ENCODE data around the gene KLF15.

Gene KLF15

DNA sequence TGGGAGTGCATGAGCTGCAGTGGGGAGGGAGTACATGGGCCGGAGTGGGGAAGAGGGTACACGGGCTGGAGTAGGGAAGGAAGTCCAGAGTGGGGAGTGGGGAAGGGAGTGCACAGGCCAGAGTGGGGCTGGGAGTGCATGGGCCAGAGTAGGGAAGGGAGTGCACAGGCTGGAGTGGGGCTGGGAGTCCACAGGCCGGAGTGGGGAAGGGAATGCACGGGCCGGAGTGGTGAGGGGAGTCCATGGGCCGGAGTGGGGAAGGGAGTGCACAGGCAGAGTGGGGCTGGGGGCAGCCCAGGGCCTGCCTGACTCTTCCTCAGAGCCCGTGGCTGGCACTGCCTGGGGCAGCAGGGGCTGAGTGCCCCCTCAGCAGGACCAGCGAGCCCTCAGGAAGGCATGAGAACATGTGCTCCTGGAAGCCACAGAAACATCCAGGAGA is 40.7 kb downstream of the KLF15 start:
- Histone ChIP-seq H3K27ac (no peak overlapping the region), H3K9me3 (ENCODE audit: severe bottlenecking) (no peaks in the 10 kb centered on the region), H3K27me3 (ENCODE audit: insufficient read depth, low read depth, severe bottlenecking) (no peaks in the 10 kb centered on the region), H3K4me3 (ENCODE audit: low read depth, low read length) (no peak overlapping the region), H3K36me3 (no peaks in the 10 kb centered on the region)
- TF ChIP-seq, protein P1, sequence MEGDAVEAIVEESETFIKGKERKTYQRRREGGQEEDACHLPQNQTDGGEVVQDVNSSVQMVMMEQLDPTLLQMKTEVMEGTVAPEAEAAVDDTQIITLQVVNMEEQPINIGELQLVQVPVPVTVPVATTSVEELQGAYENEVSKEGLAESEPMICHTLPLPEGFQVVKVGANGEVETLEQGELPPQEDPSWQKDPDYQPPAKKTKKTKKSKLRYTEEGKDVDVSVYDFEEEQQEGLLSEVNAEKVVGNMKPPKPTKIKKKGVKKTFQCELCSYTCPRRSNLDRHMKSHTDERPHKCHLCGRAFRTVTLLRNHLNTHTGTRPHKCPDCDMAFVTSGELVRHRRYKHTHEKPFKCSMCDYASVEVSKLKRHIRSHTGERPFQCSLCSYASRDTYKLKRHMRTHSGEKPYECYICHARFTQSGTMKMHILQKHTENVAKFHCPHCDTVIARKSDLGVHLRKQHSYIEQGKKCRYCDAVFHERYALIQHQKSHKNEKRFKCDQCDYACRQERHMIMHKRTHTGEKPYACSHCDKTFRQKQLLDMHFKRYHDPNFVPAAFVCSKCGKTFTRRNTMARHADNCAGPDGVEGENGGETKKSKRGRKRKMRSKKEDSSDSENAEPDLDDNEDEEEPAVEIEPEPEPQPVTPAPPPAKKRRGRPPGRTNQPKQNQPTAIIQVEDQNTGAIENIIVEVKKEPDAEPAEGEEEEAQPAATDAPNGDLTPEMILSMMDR (IDR thresholded peaks at IDR 0.05; ENCODE audit: low read depth, low read length) = no peak
- no peak for DNase-seq

DNA sequence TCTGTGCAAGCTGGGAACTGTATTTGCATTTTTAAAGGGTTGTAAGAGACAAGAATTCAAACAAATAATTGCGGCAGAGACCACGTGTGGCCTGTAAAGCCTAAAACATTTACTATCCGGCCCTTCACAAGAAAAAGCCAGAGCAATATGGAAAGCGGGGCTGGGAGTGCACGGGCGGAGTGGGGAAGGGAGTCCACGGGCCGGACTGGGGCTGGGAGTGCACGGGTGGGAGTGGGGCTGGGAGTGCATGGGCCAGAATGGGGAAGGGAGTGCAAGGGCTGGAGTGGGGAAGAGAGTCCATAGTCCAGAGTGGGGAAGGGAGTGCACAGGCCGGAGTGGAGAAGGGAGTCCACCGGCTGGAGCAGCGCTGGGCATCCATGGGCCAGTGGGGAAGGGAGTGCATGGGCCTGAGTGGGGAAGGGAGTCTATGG is 41.2 kb downstream of the KLF15 start:
- Histone ChIP-seq H3K4me3 (ENCODE audit: low read depth, low read length) (no peak overlapping the region), H3K27me3 (ENCODE audit: insufficient read depth, low read depth, severe bottlenecking) (no peaks in the 10 kb centered on the region), H3K9me3 (ENCODE audit: severe bottlenecking) (no peaks in the 10 kb centered on the region), H3K27ac (no peak overlapping the region), H3K36me3 (no peaks in the 10 kb centered on the region)
- DNase-seq = no peak
- TF ChIP-seq, protein P1 (IDR thresholded peaks at IDR 0.05; ENCODE audit: low read depth, low read length) = no peak

DNA sequence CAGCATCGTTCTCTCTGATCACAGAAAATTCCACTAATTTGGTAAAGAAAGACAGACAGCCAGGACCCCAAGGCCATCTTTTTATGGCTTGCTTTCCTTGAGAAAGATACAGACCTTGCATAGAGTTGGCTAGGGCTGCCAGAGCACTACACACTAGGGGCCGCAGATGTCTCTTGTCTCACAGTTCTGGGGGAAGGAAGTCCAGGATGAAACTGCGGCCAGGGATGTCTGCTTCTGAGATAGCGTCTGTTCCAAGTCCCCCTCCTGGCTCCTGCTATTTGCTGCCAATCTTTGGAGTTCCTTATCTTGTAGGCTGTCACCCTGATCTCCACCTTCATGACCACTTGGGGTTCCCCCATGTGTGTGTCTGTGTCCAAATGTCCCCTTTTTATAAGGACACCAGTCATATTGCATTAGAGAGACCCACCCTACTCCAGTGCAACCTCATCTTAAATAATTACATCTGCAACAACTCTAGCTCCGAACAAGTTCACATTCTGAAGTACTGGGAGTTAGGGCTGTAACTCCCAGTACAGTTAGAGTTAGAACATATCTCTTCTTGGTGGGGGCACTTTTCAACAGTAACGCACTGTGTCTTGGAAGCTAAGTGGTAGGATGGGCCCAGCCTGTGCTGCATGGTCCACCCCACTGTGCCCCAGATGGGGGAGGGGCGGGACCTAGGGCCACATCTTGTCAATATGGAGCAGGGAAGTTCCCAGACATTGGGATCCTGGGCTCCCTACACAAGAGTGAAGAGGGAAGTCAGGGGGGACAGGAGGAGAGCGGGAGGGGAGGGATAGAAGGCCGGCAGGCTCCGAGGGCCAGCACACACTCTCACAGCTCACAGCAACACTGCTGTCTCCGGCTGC is 42.2 kb downstream of the KLF15 start:
- DNase-seq = no peak

DNA sequence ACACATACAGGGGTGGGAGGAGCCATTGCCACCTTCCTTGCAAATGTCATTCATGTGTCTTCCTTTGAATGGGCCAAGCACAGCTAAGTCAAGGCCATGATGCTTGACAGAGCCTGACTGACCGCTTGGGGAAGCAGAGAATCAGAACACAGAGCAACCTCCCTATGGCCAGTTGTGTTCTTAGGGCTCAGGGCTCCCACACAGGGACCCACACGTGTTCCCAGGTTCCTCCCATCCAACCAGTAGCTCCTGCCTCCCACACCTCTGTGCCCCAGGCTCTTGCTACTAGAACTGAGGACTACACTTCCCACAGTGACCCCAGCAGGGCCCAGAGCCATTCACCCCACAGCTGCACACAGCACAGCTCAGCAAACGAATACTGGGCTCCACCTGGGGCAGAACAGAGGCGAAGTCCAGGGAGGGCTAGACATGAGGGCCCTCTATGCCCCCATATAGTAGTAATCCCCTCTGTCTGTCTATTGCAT is 42.9 kb downstream of the KLF15 start:
- TF ChIP-seq, protein P1 (IDR thresholded peaks at IDR 0.05; ENCODE audit: low read depth, low read length) = no peak
- H3K9me3 ChIP-seq (ENCODE audit: severe bottlenecking) = peaks cover 15% of the 10 kb centered on the region
- H3K27ac ChIP-seq = no peak overlapping the region
- DNase-seq = no peak
- H3K4me3 ChIP-seq (ENCODE audit: low read depth, low read length) = no peak overlapping the region
- H3K27me3 ChIP-seq (ENCODE audit: insufficient read depth, low read depth, severe bottlenecking) = no peaks in the 10 kb centered on the region
- no peaks in the 10 kb centered on the region for H3K36me3 ChIP-seq

More for the DNA sequence above, 42.2 kb downstream of the KLF15 start:
- no peaks in the 10 kb centered on the region for H3K27me3 ChIP-seq (ENCODE audit: insufficient read depth, low read depth, severe bottlenecking)
- no peak overlapping the region for H3K4me3 ChIP-seq (ENCODE audit: low read depth, low read length)
- H3K36me3 ChIP-seq = no peaks in the 10 kb centered on the region
- H3K9me3 ChIP-seq (ENCODE audit: severe bottlenecking) = peaks cover 9% of the 10 kb centered on the region
- TF ChIP-seq, protein P1 (IDR thresholded peaks at IDR 0.05; ENCODE audit: low read depth, low read length) = no peak
- no peak overlapping the region for H3K27ac ChIP-seq

DNA sequence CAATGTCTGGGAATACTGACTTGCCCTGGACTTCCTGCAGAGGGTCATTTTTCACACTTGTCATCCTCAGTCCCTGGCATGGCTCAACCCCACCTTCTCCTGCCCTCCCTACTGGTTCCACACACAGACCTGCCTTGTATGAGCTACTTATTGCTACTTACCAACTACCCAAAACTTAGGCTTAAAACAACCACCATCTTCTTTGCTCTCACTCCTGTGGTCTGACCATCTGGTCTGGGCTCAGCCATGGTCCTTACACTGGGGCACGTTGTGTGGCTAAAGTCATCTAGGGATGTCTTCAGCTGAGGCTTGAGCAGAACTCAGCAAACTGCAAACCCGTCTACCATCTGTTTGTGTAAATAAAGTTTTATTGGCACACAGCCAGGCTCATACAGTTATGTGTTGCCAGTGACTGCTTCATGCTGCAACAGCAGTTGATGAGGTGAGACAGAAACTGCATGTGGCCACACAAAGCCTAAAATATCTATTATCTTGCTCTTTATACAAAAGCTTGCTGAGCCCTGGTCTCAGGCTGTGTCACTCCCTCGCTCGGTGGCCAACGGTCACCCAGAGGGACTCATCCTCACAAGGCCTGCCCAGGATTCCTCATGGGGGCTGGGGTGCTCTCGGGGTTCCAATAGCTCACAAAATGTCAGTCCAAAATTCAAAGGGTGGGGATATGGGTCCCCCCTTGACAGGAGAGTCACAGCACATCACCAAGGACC is 43.5 kb downstream of the KLF15 start:
- H3K36me3 ChIP-seq = no peaks in the 10 kb centered on the region
- H3K27me3 ChIP-seq (ENCODE audit: insufficient read depth, low read depth, severe bottlenecking) = no peaks in the 10 kb centered on the region
- H3K4me3 ChIP-seq (ENCODE audit: low read depth, low read length) = no peak overlapping the region
- H3K9me3 ChIP-seq (ENCODE audit: severe bottlenecking) = peaks cover 15% of the 10 kb centered on the region
- TF ChIP-seq, protein P1 (IDR thresholded peaks at IDR 0.05; ENCODE audit: low read depth, low read length) = no peak
- H3K27ac ChIP-seq = no peak overlapping the region
- no peak for DNase-seq
